GM21390 (cell line): Measurements from ENCODE around the gene SLC36A3.
"Not testable (repeated sequence)": the region's sequence is repeated elsewhere in the genome, so short reads cannot be mapped to it uniquely, and the experiment has no call there.

Experiments
- ATAC-seq: cut with Tn5 transposase; IDR thresholded peaks from one replicate; pipeline ENCODE4 v1.9.1; 2021; ENCODE audit not compliant: unreplicated experiment

SLC36A3 gene

GRCh38 chr5:151264113-151264512 is 39.5 kb downstream of the SLC36A3 start:
- no peak for ATAC-seq

GRCh38 chr5:151262532-151262931 is 41.0 kb downstream of the SLC36A3 start:
- no peak for ATAC-seq

- no peak for ATAC-seq
Observed at GRCh38 chr5:151259931-151260330, 43.6 kb downstream of the SLC36A3 start.

- no peak for ATAC-seq
Observed at GRCh38 chr5:151258816-151259215, 44.8 kb downstream of the SLC36A3 start.

- no peak for ATAC-seq
Observed at GRCh38 chr5:151258201-151258611, 45.4 kb downstream of the SLC36A3 start.

- ATAC-seq = peak; percentile 30
Observed at GRCh38 chr5:151257731-151258181, 45.8 kb downstream of the SLC36A3 start.

GRCh38 chr5:151255621-151256286 is 47.8 kb downstream of the SLC36A3 start:
- peak; percentile 45 for ATAC-seq

- ATAC-seq = not testable (repeated sequence)
Observed at GRCh38 chr5:151254990-151255389, 48.6 kb downstream of the SLC36A3 start.

- ATAC-seq = no peak
Observed at GRCh38 chr5:151254556-151254955, 49.0 kb downstream of the SLC36A3 start.

GRCh38 chr5:151253605-151253950 is 50.0 kb downstream of the SLC36A3 start:
- ATAC-seq = no peak

- peak; percentile 79 for ATAC-seq
Observed at GRCh38 chr5:151252762-151253604, 50.6 kb downstream of the SLC36A3 start, which contains the start of gene GM2A. Gene GM2A (plus strand): TSS chr5:151253185. CDS start chr5:151253217, 32 bp downstream.

GRCh38 chr5:151251621-151252020 is 51.9 kb downstream of the SLC36A3 start:
- ATAC-seq = no peak

GRCh38 chr5:151251001-151251551 is 52.5 kb downstream of the SLC36A3 start:
- ATAC-seq = no peak

GRCh38 chr5:151250346-151251000 is 53.1 kb downstream of the SLC36A3 start:
- ATAC-seq = no peak

- ATAC-seq = no peak
Observed at GRCh38 chr5:151249281-151249680, 54.3 kb downstream of the SLC36A3 start.

GRCh38 chr5:151248651-151249050 is 54.9 kb downstream of the SLC36A3 start:
- no peak for ATAC-seq

GRCh38 chr5:151245680-151246219 is 57.8 kb downstream of the SLC36A3 start:
- no peak for ATAC-seq

- ATAC-seq = no peak
Observed at GRCh38 chr5:151244206-151244605, 59.4 kb downstream of the SLC36A3 start.

GRCh38 chr5:151243564-151243963 is 60.0 kb downstream of the SLC36A3 start:
- ATAC-seq = no peak

GRCh38 chr5:151243127-151243526 is 60.4 kb downstream of the SLC36A3 start:
- ATAC-seq = no peak
